ENCODE measurements around the gene MARS1.

DNA sequence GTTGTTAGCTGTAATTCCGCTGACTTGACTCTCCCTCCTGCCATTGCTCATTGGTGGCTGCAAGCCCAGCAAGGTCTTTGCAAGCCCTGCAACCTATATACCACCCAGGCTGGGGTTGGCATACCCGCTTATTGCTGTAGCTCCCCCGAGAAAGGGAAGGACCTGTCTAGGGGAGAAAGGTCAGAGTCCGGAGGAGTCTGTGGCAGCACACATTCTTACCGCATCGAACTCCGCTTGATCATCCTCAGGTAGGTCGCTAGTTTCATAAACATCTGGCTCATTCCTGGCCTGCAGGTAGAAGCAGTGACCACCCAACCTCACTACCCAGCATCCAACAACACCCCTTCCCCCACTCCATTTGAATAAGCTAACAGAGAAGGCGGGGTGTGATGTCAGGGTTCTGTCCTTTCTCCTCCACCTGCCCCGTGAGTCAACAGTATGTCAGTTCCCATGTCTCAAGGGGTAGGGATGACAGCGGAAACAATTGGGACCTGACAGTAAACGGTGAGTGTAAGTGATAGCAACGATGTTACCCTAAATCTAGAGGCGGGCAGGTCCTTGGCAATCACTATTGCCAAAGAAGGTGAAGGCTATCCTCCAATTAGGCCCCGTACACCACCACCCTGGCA lies 58.1 kb downstream of the MARS1 start:
- no peak for TF ChIP-seq FOXP2 (optimal IDR thresholded peaks at IDR 0.05; ENCODE audit: borderline replicate concordance, extremely low read depth, extremely low read length, insufficient read depth)
- TF ChIP-seq, protein P1, sequence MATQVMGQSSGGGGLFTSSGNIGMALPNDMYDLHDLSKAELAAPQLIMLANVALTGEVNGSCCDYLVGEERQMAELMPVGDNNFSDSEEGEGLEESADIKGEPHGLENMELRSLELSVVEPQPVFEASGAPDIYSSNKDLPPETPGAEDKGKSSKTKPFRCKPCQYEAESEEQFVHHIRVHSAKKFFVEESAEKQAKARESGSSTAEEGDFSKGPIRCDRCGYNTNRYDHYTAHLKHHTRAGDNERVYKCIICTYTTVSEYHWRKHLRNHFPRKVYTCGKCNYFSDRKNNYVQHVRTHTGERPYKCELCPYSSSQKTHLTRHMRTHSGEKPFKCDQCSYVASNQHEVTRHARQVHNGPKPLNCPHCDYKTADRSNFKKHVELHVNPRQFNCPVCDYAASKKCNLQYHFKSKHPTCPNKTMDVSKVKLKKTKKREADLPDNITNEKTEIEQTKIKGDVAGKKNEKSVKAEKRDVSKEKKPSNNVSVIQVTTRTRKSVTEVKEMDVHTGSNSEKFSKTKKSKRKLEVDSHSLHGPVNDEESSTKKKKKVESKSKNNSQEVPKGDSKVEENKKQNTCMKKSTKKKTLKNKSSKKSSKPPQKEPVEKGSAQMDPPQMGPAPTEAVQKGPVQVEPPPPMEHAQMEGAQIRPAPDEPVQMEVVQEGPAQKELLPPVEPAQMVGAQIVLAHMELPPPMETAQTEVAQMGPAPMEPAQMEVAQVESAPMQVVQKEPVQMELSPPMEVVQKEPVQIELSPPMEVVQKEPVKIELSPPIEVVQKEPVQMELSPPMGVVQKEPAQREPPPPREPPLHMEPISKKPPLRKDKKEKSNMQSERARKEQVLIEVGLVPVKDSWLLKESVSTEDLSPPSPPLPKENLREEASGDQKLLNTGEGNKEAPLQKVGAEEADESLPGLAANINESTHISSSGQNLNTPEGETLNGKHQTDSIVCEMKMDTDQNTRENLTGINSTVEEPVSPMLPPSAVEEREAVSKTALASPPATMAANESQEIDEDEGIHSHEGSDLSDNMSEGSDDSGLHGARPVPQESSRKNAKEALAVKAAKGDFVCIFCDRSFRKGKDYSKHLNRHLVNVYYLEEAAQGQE (IDR thresholded peaks at IDR 0.05; ENCODE audit: insufficient read depth in 1 of 2, low read depth in 2 of 2, low read length in 2 of 2), result no peak
